Stimulated activated CD4-positive, alpha-beta T cell treated with anti-CD3 and anti-CD28 coated beads, Interleukin-2, amount 100 ng/mL, for 24 hours (primary cell): Measurements from ENCODE around the gene NOC4L.
A peak's percentile ranks its signal among the peaks of the same experiment; 100 is the strongest.
"Not testable (repeated sequence)": the region's sequence is repeated elsewhere in the genome, so short reads cannot be mapped to it uniquely, and the experiment has no call there.

Experiments used
- DNase-seq, 2 donors: peaks; one replicate each; pipeline ENCODE4 v3.0.0-alpha.2; 2020

Gene NOC4L

DNA sequence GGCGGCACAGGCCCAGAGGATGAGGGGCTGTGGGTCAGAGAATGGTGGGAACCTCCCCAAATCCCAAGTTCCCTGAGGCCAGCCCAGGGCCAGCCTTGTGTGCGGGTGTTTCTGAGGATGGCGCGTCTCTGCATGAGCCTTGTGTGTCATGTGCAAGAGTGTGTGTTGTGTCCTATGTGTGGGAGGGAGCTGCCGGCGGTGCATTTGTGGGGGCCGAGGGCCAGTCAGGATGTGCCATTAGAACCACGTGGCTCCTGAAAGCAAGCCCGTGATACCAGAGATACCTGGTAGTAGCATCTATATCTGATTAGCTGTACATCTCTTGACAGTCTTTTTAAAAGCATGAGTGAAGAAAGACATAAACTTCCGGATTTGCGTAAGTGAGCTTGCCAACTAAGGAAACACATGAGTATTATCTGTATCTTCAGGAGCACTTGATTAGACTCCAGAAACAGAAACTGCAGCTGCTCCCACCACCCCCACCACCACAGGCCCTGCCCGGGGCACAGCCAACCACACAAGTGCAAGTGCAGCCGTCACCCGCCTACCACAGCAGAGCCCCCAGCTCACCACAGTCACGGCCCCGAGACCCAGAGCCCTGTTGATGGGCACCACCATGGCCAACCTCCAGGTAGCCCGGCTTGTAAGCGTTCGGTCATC is 19.4 kb upstream of the NOC4L start:
- no peak for DNase-seq

DNA sequence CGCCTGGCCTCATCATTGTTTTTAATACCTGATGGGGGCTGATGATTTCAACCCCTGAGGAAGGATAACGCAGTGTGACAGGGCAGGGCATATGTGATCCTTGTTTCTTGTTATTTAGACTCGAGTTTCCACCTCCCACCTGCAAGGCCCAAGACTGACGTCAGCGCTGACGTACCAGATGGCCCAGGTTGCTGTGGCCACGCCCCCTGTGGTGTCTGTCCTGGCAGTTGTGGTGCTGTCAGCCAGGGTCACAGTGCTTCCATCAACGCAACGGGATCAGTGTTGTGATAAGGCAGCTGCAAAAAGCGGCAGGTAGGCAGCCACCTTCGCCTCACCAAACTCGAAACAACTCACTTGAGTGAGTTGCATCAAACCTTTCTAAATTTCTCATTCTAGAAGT is 18.5 kb upstream of the NOC4L start:
- DNase-seq = no peak

GRCh38 chr12:132127041-132127440 is 17.2 kb upstream of the NOC4L start:
- no peak for DNase-seq

DNA sequence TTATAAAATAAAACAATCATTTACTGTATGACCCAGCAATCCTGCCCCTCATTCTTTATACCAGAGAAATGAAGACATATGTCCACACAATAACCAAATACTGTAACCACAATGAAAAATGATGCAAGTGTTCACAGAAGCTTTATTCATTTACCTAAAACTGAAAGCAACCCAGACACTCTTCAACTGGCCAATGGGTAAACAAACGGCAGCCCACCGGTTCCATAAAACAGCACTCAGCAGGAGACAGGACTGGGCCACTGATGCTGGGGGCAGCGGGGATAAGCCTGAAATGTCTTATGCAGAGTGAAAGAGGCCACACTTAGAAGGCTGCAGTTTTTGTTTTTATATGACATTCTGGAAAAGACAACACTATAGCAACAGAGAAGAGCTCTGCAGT is 15.2 kb upstream of the NOC4L start:
- no peak for DNase-seq

- DNase-seq = no peak
Measured at GRCh38 chr12:132130690-132131089, 13.6 kb upstream of the NOC4L start.

GRCh38 chr12:132131229-132131628 is 13.0 kb upstream of the NOC4L start:
- no peak for DNase-seq

DNA sequence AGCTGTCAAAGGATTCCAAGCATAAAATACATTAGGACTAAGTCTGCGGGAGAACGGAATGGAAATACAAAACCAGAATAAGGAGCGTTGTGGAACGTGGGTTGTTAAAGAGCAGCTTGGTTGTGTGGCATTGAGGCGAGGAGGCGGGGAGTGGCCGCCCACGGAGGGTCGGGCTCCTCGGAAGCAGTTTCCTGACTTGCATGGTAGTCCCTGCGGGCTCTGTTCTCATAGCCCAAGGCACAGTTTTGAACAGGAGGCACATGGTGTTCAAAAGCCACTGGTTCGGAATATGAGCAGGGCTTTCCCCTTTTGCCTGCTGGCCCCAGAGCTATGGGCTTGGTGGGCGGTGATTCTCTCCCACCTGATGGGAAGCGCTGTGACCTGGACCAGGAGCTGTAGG is 12.3 kb upstream of the NOC4L start:
- no peak for DNase-seq

DNA sequence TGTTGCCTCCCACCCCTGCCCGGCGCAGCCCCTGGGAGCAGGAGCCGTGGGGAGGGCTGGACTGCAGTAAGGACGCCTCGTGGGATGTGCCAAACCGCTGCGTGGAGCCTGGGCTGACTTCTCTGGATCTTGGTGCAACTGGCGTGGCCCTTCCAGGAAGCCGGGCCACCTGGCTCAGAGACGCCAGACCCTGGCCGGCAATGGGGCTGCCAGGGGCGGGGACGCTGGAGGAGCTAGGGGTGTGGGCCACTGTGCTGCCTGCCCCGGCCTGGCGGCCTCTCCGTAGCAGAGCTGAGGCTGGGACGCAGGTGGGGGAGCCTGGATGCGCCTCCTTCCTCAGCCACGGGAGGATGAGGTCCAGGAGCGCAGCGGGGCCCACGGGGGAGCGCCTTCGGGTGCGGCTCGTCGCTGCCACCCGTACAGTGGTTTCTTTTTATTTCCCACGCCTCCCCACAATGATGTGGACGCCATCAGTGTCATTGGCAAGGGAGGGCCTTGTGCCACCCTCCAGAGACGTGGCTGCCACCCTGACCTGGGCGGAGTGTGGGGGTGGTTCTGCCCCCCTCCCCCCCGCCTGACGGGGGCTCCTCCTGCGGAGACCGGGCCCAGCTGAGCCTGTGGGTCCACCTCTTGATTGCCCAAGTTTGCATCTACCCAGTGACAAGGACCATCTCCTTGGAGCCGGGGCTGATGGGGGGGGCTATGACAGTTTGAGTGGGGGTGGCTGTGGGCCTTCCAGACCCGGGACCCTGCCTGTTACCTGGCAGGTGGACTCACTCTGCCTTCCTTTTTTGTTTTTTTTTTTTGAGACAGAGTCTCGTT is 11.4 kb upstream of the NOC4L start:
- DNase-seq = no peak

- DNase-seq = no peak
Measured at GRCh38 chr12:132133952-132134652, 10.2 kb upstream of the NOC4L start.

DNA sequence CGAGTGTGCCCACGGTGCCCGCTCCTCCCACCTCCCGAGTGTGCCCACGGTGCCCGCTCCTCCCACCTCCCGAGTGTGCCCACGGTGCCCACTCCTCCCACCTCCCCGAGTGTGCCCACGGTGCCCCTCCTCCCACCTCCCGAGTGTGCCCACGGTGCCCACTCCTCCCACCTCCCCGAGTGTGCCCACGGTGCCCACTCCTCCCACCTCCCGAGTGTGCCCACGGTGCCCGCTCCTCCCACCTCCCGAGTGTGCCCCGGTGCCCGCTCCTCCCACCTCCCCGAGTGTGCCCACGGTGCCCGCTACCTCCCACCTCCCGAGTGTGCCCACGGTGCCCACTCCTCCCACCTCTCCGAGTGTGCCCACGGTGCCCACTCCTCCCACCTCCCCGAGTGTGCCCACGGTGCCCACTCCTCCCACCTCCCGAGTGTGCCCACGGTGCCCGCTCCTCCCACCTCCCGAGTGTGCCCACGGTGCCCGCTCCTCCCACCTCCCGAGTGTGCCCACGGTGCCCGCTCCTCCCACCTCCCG is 9.5 kb upstream of the NOC4L start:
- not testable (repeated sequence) for DNase-seq

- not testable (repeated sequence) for DNase-seq
Measured at GRCh38 chr12:132136226-132136625, 8.0 kb upstream of the NOC4L start.

DNA sequence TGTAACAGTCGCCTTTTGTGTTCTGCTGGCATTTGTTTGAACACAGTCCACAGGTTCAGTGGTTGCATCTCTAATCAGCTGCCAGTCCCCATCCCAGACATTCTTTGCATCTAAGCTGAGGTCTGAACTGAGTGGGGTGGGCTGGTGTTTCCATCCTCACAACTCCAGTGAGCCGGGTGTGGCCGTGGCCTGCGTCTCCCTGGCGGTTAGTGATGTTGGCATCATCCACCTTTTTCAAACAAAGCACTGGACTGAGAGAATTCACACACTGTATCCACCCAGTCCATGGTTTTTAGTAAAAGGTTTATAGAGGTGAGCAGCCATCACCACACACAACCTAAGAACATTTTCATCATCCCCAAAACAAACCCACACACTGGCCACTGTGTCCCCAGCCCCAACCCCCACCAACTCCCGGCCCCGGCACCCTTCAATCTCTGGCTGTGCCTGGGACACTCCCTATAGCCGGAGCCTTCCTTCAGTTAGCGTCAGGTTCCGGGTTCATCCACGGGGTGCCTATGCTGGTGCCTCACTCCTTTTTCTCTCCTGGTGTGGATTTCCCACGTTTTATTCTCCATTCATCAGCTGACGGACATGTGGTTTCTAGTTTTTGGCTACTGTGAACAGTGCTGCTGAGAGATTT is 6.7 kb upstream of the NOC4L start:
- no peak for DNase-seq

DNA sequence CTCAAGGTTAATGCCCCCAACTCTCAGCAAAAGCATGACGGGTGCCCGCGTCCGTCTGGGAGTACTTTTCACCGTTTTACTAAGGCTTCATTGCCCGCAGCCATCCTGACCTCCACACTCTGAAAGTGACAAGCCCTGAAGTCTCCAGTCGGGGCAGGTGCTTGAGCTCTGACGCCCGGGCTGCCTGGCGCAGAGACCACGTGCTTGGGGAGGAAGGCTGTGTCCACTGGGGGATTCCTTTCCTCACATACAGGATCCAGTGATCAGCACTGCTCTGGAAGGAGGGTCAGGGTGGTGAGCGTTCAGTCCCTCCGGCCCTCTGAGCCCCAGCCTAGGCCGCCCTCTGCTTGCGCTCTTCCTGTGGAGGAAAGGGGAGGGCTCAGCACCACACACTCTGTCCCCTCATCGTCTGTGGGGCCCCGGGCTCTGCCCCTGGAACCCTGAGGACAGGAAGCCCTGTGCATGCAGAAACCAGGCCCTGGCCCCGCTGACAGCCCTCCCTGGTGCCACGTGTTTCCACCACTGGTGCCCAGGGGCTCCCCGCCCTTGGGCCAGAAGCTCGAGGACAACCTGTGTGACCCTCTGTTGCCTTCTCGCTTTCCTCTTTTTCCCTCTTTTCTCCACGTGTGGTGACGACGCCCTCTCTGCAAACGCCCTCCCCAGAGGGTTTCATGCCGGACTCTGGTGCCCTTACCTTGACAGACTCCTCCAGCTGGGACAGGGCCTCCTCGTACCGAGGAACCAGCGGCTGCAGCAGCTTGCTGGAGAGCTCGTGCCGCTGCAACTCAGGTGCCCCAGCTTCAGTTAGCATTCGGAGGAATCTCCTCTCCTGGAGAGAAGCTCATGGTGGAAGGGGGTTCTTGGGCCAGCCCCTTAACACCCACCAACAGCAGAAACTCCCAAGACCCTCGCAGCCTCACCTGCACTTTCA is 5.1 kb upstream of the NOC4L start:
- no peak for DNase-seq

DNA sequence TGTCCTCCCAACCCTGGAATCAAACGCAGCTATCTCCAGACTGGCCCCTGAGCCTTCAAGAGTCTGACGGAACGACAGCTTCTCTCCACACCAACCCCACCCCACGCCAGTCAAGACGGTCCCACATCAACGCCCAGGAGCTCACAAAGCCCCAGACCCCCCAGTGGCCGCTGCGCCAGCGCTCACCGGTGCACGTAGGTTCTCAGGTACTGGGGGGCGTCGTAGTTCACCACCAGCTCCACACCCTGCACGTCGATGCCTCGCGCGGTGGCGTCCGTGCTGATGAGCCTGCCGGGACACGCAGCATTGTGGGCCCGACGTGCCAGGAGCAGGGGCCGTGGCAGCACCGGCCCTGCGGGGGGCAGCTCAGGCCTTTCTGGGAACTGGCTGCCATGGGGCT is 4.3 kb upstream of the NOC4L start:
- DNase-seq = no peak

GRCh38 chr12:132140501-132140900 is 3.8 kb upstream of the NOC4L start:
- no peak for DNase-seq

- no peak for DNase-seq
Measured at GRCh38 chr12:132140918-132141841, 3.1 kb upstream of the NOC4L start.

- no peak for DNase-seq
Measured at GRCh38 chr12:132141976-132142678, 2.1 kb upstream of the NOC4L start.

- DNase-seq = no peak
Measured at GRCh38 chr12:132142679-132143335, 1.4 kb upstream of the NOC4L start.

DNA sequence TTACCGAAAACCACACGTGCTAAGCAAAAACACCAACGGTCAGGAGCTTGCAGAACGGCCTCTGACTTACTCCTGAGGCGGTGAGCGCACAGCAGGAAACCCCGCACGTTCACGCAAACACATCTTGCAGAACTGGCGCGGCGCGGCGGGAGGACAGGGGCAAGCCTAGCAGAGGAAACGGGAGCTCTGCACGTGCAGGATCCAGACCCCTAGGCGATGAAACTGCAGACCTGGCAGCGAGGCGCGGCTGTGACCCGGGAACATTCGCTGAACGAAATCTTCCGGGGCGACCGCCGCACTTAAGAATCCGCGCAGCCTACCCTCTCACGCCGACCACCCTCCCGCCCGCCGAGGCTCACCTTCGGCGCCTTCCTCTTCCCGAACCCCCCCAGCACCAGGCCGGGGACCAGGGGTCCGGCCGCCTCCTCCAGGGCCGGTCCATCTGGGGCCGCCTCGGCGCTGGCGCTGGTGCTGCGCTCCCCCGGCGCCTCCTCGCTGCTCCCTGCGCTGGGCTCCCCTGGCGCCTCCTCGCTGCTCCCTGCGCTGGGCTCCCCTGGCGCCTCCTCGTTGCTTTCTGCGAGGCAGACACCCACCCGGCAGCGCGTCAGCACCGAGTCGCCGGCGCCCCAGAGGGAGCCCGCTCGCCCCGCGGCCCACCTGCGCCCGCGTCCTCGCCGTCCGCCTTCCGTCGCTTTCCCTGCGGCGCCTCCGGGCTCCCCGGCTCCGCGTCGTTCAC is 753 bp upstream of the NOC4L start:
- DNase-seq = peak in 1 of 2 donors; percentile 40
